Central memory CD4-positive, alpha-beta T cell (primary cell): Measurements from ENCODE around the gene TMEM156.
"Not testable (repeated sequence)": the region's sequence is repeated elsewhere in the genome, so short reads cannot be mapped to it uniquely, and the experiment has no call there.

Experiments
- DNase-seq: peaks from one replicate; pipeline ENCODE4 v3.0.0; 2022

The TMEM156 gene

GRCh38 chr4:39043058-39043860, 11.1 kb upstream of the TMEM156 start:
- no peak for DNase-seq

GRCh38 chr4:39042366-39042765, 10.2 kb upstream of the TMEM156 start:
- no peak for DNase-seq

DNA sequence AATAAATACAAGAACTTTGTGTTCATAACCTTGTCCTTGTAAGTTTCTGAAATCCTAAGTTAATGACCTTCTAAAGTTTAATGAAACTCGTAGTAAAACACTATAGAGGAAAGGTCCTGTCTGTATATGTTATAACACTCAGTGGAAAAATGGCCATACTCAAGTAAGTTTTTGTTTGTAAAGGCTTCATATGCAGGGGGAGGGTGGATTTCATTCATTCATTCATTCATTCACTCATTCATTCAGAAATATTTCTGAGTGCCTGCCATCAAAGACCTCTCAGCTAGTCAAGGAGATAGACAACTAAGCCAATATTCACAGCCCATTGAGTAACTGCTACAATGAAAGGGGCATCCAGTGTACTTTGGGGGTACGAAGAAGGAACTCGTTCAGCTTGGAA, 6.9 kb upstream of the TMEM156 start:
- DNase-seq, result no peak

DNA sequence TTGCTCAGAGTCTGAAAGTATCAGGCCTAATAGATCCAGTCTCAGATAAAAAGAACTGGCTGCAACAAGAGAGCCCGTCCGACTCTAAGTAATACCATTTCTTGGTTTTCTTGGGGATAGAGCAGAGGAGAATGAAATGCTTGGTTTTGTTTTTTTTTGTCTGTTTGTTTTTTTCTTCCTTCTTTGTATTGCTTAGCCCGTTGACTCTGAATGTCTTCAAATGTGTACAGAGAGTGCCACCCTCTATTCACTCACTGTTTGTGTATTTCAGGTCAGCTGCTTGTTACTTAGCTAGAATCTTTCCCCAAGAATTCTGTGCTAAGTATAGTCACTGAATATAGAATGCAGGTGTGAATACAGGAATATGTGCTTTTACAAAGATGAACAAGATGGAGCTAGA, 5.7 kb upstream of the TMEM156 start:
- no peak for DNase-seq

GRCh38 chr4:39037491-39037825, 5.2 kb upstream of the TMEM156 start:
- no peak for DNase-seq

GRCh38 chr4:39036172-39036571, 4.0 kb upstream of the TMEM156 start:
- DNase-seq, result no peak

DNA sequence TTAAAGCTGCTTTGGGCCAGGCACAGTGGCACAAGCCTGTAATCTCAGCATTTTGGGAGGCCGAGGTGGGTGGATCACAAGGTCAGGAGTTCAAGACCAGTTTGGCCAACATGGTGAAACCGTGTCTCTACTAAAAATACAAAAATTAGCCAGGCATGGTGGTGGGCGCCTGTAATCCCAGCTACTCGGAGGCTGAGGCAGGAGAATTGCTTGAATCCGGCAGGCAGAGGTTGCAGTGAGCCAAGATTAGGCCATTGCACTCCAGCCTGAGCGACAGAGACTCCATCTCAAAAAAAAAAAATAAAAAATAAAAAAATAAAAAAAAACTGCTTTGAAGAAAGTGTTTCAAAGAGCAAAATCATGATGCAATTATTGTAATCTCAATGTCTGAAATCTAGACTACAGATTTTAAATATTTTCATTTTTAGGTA, 604 bp downstream of the TMEM156 start:
- DNase-seq, result peak; percentile 6

GRCh38 chr4:39030725-39031124, 1.5 kb downstream of the TMEM156 start:
- no peak for DNase-seq

DNA sequence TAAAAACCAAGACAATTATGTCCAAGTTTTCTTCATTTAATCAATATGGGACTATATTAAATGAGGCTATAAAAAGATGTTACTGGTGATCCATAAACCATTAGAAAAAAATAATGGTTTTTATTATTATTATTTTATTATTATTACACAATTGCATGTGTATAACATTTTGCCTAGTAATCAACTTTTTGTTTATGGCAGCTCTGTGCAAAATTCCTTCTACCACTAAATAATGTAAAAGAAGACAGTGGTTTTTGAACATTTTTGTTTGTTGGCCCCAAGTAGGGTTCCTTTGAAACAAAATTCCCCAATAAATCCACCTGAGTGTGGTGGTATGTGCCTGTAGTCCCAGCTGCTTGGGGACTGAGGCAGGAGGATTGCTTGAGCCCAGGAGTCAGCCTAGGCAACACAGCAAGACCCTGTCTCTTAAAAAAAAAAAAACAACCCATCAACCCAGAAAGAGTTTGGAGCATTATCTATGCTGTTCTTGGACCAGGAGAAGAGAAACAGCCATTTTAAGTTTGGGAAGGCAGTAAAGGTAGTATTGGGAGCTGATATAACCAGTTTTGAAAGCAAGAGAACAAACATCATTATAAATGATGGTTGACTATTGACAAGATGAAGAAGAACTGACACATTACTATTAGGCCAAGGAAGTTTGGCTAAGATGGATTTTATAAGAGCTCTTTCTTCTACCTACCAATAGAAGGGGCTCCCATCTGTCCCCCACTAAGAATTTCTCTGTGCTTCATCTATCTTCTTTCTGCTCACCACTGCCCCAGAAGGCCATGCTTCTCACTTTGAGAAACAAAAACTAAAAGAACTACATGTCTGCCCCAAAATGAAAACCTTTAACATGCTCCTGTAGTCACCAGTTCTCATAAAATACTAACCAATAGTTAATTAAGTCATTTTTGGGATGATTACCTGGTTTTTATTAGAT, 2.2 kb downstream of the TMEM156 start:
- peak; percentile 18 for DNase-seq

DNA sequence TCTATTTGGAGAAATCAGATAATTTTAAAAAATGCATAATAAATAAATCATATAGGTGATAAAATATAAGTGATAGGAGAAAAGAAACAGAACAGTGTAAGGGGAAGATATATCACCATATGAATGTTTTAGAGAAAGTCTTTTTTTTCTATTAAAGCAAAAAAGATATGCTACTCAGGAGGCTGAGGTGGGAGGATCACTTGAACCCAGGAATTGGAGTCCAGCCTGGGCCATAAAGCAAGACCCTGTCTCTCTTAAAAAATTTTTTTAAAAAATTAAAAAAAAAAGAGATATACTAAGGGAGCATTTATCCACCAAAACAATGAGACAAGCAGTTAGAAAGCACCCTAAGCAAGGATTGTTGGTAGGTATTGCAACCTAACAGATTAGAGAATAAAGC, 6.1 kb downstream of the TMEM156 start:
- no peak for DNase-seq

DNA sequence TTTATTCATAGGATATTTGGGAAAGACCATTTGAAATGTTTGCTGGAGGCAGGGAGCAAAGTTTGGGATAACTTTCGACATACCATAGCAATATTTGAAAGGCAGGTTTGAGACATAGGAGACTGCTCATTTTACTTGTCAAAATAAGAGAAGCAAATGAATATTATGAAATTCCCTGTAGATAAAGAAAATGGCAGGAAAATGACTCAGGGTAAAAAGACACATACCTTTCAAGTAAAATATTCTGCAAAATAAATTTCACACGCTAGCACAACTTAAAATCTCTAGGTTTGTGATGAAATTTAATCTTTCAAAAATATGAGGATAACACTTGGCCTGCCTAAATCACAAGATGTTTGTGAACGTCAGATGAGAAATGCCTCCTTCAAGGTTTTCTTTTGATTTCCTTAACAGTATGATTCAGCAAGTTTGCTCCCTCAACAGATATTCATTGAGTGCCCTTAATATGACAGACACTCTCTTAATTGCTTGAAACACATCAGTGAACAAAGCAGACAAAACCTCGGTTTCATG, 6.6 kb downstream of the TMEM156 start:
- no peak for DNase-seq

DNA sequence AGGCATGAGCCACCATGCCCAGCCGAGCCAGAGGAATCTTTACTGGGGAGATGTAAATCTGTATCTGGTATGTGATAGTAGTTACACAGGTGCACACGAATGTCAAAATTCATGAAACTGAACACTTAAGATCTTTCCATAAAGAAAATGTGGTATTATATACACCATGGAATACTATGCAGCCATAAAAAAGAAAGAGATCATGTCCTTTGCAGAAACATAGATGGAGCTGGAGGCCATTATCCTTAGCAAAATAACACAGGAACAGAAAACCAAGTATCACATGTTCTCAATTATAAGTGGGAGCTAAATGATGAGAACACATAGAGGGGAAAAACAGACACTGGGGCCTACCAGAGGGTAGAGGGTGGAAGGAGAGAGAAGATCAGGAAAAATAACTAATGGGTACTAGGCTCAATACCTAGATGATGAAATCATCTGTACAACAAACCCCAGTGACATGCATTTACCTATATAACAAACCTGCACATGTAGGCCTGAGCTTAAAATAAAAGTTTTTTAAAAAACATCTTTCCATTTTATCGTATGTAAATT, 7.8 kb downstream of the TMEM156 start:
- no peak for DNase-seq

DNA sequence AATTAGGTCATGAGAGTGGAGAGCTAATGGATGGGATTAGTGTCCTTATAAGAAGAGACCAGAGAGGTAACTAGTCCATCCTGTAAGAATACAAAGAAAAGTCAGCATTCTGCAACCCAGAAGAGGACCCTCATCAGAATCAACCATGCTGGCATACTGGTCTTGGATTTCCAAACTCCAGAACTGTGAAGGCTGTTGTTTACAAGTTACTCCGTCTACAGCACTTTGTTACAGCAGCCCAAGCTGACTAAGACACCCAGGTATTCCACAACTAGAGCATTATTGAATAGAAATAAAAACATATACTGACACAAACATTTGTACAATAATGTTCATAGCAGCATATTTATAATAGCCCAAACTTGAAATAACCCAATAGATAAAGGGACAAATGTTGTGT, 9.2 kb downstream of the TMEM156 start:
- DNase-seq, result no peak

DNA sequence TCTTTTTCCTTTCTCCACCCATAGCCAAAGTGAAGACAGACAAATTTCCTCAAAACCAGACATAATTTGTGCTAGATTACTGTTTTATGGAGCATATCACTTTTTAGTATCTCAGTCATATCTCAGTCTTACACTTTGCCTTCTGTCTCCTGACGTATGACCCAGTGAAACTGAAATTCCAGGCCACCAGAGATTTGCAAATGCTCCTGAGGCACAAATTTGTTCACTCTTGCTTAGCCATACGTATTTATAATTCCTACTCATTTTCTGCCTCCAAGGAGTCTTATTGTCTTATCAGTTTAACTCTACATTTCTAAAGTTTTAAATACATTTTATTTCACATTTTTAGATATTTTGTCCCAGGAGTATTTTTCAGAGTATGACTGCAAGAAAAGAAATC, 10.0 kb downstream of the TMEM156 start:
- DNase-seq, result no peak

GRCh38 chr4:39021631-39022030, 10.6 kb downstream of the TMEM156 start:
- DNase-seq, result no peak

DNA sequence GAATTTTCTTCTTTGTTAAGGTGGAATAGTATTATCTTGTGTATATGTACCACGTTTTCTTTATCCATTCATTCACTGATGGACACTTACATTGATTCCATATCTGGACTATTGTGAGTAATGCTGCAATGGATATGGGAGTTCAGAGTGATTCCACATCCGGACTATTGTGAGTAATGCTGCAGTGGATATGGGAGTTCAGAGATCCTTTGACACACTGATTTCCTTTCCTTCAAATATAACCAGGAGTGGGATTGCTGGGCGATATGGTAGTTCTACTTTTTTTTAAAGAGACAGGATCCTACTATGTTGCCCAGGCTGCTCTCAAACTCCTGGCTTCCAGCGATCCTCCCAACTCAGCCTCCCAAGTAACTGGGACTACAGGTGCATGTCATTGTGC, 12.1 kb downstream of the TMEM156 start:
- no peak for DNase-seq

GRCh38 chr4:39014028-39014427, 18.2 kb downstream of the TMEM156 start:
- no peak for DNase-seq

DNA sequence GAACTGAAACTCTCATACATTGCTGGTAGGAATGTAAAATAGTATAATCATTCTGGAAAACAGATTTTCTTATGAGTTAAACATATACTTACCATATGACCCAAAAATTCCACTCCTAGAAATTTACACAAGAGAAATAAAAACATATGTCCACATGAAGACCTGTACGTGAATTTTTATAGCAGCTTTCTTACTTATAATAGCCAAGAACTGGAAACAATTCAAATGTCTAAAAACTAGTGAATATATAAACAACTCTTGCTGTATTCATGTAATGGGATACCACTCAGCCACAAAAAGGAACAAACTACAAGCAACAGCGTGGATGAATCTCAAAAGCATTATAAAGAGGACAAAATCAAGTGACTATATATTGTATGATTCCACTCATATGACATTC, 27.5 kb downstream of the TMEM156 start:
- no peak for DNase-seq

DNA sequence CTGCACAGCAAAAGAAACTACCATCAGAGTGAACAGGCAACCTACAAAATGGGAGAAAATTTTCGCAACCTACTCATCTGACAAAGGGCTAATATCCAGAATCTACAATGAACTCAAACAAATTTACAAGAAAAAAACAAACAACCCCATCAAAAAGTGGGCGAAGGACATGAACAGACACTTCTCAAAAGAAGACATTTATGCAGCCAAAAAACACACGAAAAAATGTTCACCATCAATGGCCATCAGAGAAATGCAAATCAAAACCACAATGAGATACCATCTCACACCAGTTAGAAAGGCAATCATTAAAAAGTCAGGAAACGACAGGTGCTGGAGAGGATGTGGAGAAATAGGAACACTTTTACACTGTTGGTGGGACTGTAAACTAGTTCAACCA, 30.2 kb downstream of the TMEM156 start:
- DNase-seq, result not testable (repeated sequence)

GRCh38 chr4:38995660-38996005, 36.6 kb downstream of the TMEM156 start:
- DNase-seq, result no peak

DNA sequence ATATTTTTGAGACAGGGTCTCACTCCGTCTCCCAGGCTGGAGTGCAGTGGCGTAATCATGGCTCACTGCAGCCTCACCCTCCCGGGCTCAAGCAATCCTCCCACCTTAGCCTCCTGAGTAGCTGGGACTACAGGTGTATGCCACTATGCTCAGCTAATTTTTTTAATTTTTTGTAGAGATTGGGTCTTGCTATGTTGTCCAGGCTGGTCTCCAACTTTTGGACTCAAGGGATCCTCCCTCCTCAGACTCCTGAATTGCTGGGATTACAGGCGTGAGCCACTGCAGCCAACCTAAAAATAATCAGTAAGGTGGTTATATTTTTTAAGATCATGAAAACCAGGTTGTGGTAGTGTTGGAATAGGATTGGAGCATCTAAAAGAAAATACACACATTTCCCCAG, 38.1 kb downstream of the TMEM156 start:
- no peak for DNase-seq

DNA sequence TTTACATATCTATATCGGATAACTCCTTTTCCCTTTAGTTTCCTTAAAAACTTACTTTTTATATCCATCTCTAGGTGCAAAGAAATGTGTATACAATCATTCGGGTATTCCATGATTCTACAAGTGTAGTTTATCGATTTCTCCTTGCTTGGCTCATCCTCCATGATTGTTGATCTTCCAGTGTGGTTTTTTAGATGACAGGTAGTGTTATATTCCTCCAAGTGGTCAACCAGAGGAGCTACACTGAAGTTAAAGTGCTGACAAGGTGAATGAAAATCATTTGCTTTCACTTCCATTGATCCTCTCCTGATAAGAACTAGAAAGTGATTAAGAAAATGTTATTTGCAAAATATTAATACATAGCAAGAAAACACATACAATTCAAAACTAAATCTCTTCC, 38.5 kb downstream of the TMEM156 start:
- no peak for DNase-seq

- no peak for DNase-seq
Observed at GRCh38 chr4:38990241-38990640, 42.0 kb downstream of the TMEM156 start.

- no peak for DNase-seq
Observed at GRCh38 chr4:38989487-38989886, 42.7 kb downstream of the TMEM156 start.
